IMR-90 (cell line): ENCODE measurements around the gene CACNG8. TPM values are rescaled to one million over a fixed set of nuclear protein-coding genes. Genes with fewer than 3 reads are reported as not detected.

Experiments
- microRNA-seq, 2 experiments: library from miRNA; stranded (forward) in 1 of 2; unstranded in 1 of 2; fragments of 10-50 nt in 1 of 2; fragments of <30 nt in 1 of 2; gene quantifications in 1 of 2; microRNA quantifications in 1 of 2; one replicate each; pipeline versions ENCODE3 to v1.1.0; 2013 to 2020; ENCODE audit not compliant: insufficient read depth in 1 of 2, insufficient read length in 1 of 2, unreplicated experiment in 1 of 2
- polyA plus RNA-seq, 3 experiments: library from polyadenylated mRNA; depleted of rRNA; stranded (reverse); fragments of >200 nt; gene quantifications; 2 replicates each; pipeline ENCODE4 v1.2.3, GENCODE V29; 2012; ENCODE audit warnings: low replicate concordance in 1 of 3
- small RNA-seq, 5 experiments: library from RNA; depleted of rRNA; stranded (forward); fragments of <200 nt; gene quantifications; one replicate each; pipeline ENCODE3, GENCODE V24; 2012
- total RNA-seq: library from RNA; depleted of rRNA; stranded (reverse); fragments of >200 nt; gene quantifications from 2 replicates; pipeline ENCODE4 v1.2.3, GENCODE V29; 2012; rRNA removed

CACNG8 gene
- total and polyA plus RNA-seq, 2 of the 4 experiments (the other 2 are of a cell fraction), result 0.15 TPM; not detected in 1

Small RNAs within 50 kb of the gene (microRNA-seq; reads per million reads assigned to microRNA genes)
- not detected for gene AC012314.20 (ENCODE audit: insufficient read depth, insufficient read length)

Small RNAs within 50 kb of the gene (small RNA-seq; reads per million reads assigned to genes)
- gene AC012314.20, result 0 reads per million in 5 experiments

Other genes with a start within 250 kb of the CACNG8 start
- not detected in 2 replicates for gene NLRP12, start 138.6 kb upstream of the CACNG8 start, total RNA-seq
- gene NLRP12, start 138.6 kb upstream of the CACNG8 start, polyA plus RNA-seq (2012; rRNA removed), result not detected in 2 replicates
- gene MYADM, start 95.1 kb upstream of the CACNG8 start, total RNA-seq, result 4.8 and 5.3 TPM in 2 replicates
- gene MYADM, start 95.1 kb upstream of the CACNG8 start, polyA plus RNA-seq (2012; rRNA removed), result 96.1 and 112 TPM in 2 replicates
- gene PRKCG, start 80.7 kb upstream of the CACNG8 start, total RNA-seq, result not detected in 2 replicates
- 0.04 TPM in 1 of 2 replicates, not detected in the other for gene PRKCG, start 80.7 kb upstream of the CACNG8 start, polyA plus RNA-seq (2012; rRNA removed)
- gene CACNG7, start 53.7 kb upstream of the CACNG8 start, total RNA-seq, result under 0.01 and 0.36 TPM in 2 replicates
- 6.7 and 7.7 TPM in 2 replicates for gene CACNG7, start 53.7 kb upstream of the CACNG8 start, polyA plus RNA-seq (2012; rRNA removed)
- gene CACNG6, start 28.7 kb downstream of the CACNG8 start, total RNA-seq, result not detected in 2 replicates
- not detected in 2 replicates for gene CACNG6, start 28.7 kb downstream of the CACNG8 start, polyA plus RNA-seq (2012; rRNA removed)
- not detected in 2 replicates for gene VSTM1, start 101.0 kb downstream of the CACNG8 start, total RNA-seq
- gene VSTM1, start 101.0 kb downstream of the CACNG8 start, polyA plus RNA-seq (2012; rRNA removed), result not detected in 2 replicates
- gene TARM1, start 118.4 kb downstream of the CACNG8 start, total RNA-seq, result not detected in 2 replicates
- not detected in 2 replicates for gene TARM1, start 118.4 kb downstream of the CACNG8 start, polyA plus RNA-seq (2012; rRNA removed)
- not detected in 2 replicates for gene OSCAR, start 137.9 kb downstream of the CACNG8 start, total RNA-seq
- 0.15 and 0.23 TPM in 2 replicates for gene OSCAR, start 137.9 kb downstream of the CACNG8 start, polyA plus RNA-seq (2012; rRNA removed)
- 7.9 and 24.7 TPM in 2 replicates for gene NDUFA3, start 139.9 kb downstream of the CACNG8 start, total RNA-seq
- gene NDUFA3, start 139.9 kb downstream of the CACNG8 start, polyA plus RNA-seq (2012; rRNA removed), result 85.0 and 104 TPM in 2 replicates
- 7.9 and 11.9 TPM in 2 replicates for gene TFPT, start 152.7 kb downstream of the CACNG8 start, total RNA-seq
- gene TFPT, start 152.7 kb downstream of the CACNG8 start, polyA plus RNA-seq (2012; rRNA removed), result 17.1 and 20.9 TPM in 2 replicates
- 66.1 and 66.9 TPM in 2 replicates for gene PRPF31, start 152.8 kb downstream of the CACNG8 start, total RNA-seq
- 54.7 and 65.4 TPM in 2 replicates for gene PRPF31, start 152.8 kb downstream of the CACNG8 start, polyA plus RNA-seq (2012; rRNA removed)
- 5.4 and 10.6 TPM in 2 replicates for gene CNOT3, start 174.8 kb downstream of the CACNG8 start, total RNA-seq
- 19.9 and 26.7 TPM in 2 replicates for gene CNOT3, start 174.8 kb downstream of the CACNG8 start, polyA plus RNA-seq (2012; rRNA removed)
- gene LENG1, start 196.8 kb downstream of the CACNG8 start, total RNA-seq, result 2.7 and 5.0 TPM in 2 replicates
- 5.3 and 6.1 TPM in 2 replicates for gene LENG1, start 196.8 kb downstream of the CACNG8 start, polyA plus RNA-seq (2012; rRNA removed)
- 0.28 and 0.72 TPM in 2 replicates for gene TMC4, start 210.2 kb downstream of the CACNG8 start, total RNA-seq
- gene TMC4, start 210.2 kb downstream of the CACNG8 start, polyA plus RNA-seq (2012; rRNA removed), result 1.1 and 1.3 TPM in 2 replicates
- 9.2 and 11.3 TPM in 2 replicates for gene MBOAT7, start 226.6 kb downstream of the CACNG8 start, total RNA-seq
- 121 and 137 TPM in 2 replicates for gene MBOAT7, start 226.6 kb downstream of the CACNG8 start, polyA plus RNA-seq (2012; rRNA removed)
- 32.1 and 34.4 TPM in 2 replicates for gene TSEN34, start 228.4 kb downstream of the CACNG8 start, total RNA-seq
- 69.4 and 85.4 TPM in 2 replicates for gene TSEN34, start 228.4 kb downstream of the CACNG8 start, polyA plus RNA-seq (2012; rRNA removed)
- gene RPS9, start 237.9 kb downstream of the CACNG8 start, total RNA-seq, result 1,531 and 2,225 TPM in 2 replicates
- gene RPS9, start 237.9 kb downstream of the CACNG8 start, polyA plus RNA-seq (2012; rRNA removed), result 2,323 and 2,588 TPM in 2 replicates